Ovary (tissue), 9 donors: ENCODE measurements around the gene SGPL1. TPM values are rescaled to one million over a fixed set of nuclear protein-coding genes. Genes with fewer than 3 reads are reported as not detected.

ENCODE experiments used
- DNase-seq, 5 donors: peaks; one replicate each; pipeline ENCODE4 v3.0.0-alpha.2; 2019 to 2020
- H3K27ac ChIP-seq, 2 donors: fragments of 200-600 bp; one replicate each; pipeline versions ENCODE4 v1.5.1 to v1.8.0; 2019 to 2022
- H3K27me3 ChIP-seq: fragments of 200-600 bp; one replicate; pipeline ENCODE4 v1.8.0; 2022
- H3K36me3 ChIP-seq: fragments of 200-600 bp; sonication (generic); one replicate; pipeline ENCODE4 v1.5.1; 2019
- H3K4me1 ChIP-seq: one replicate; pipeline ENCODE4 v1.8.1; 2013; ENCODE audit warnings: mild to moderate bottlenecking, moderate library complexity; ENCODE audit not compliant: insufficient read depth
- H3K4me3 ChIP-seq: fragments of 200-600 bp; sonication (generic); one replicate; pipeline ENCODE4 v1.5.1; 2017
- H3K9me3 ChIP-seq, 2 donors: fragments of 200-600 bp in 1 of 2; sonication (generic) in 1 of 2; one replicate each; pipeline versions ENCODE4 v1.5.1 to v1.8.1; 2013 to 2019; ENCODE audit warnings: mild to moderate bottlenecking in 1 of 2, moderate library complexity in 1 of 2
- EP300 ChIP-seq: sonication (generic); formaldehyde crosslinking; IDR thresholded peaks from one replicate; pipeline ENCODE4 v1.6.1; 2017; ENCODE audit warnings: antibody characterized with exemption
- POLR2A ChIP-seq: fragments of 450-650 bp; IDR thresholded peaks from one replicate; pipeline ENCODE4 v1.6.1; 2017; ENCODE audit warnings: antibody characterized with exemption, mild to moderate bottlenecking, moderate library complexity
- WGBS, 3 donors: extraction: QIAGEN DNeasy Blood & Tissue Kit in 1 of 3; methylation state at CpG; one replicate each; pipeline versions ENCODE4 v1.1.5 to v1.1.7; 2013 to 2017; 5-methylcytosine and 5-hydroxymethylcytosine counted together
- intact Hi-C, 4 donors: fragments of 100-400 bp; cut with DNase I; formaldehyde crosslinking; loops; one replicate each; pipeline versions ENCODE4 v1.11.0 to v1.15.1; 2022 to 2023
- polyA plus RNA-seq, 2 donors: library from polyadenylated mRNA; stranded (reverse); fragments of 200-250 nt in 1 of 2; fragments of 350-450 nt in 1 of 2; fragmentation: Illumina TruSeq in 1 of 2; extraction: RNeasy Lipid Tissue Mini Kit (QIAGEN cat#74804) in 1 of 2; gene quantifications; one replicate each; pipeline ENCODE4 v1.2.3, GENCODE V29; 2013 to 2014
- total RNA-seq, 7 donors: library from RNA; depleted of rRNA in 2 of 7; stranded (reverse); fragments of >200 nt in 2 of 7; fragmentation: NEBNext Ultra II Directional in 3 of 7; extraction: Animal tissue kit (Norgen Biotek cat#: 25700) in 3 of 7; gene quantifications; one replicate each; pipeline versions ENCODE4 v1.1.0 to v1.2.4, GENCODE V29; 2016 to 2023
- TF ChIP-seq, protein P1 (sequence below), 3 donors: fragments of 450-650 bp in 2 of 3; fragments of 200-600 bp in 1 of 3; IDR thresholded peaks; one replicate each; pipeline versions ENCODE4 v1.5.1 to v1.8.0; 2016 to 2022; ENCODE audit warnings: antibody characterized with exemption in 3 of 3, mild to moderate bottlenecking in 1 of 3
- donor health status: DM: no; HTN: no; CAD: no; lungs with moderate emphysema.
- donor health status: DM: no; HTN: no; CAD: no.
- donor health status: Bipolar disorder and iron deficiency.
- donor health status: DM: yes; HTN: yes; CAD: no.
- donor health status: DM: no; HTN: no; CAD: no.
- donor health status: DM: yes; HTN: yes; CAD: no.

SGPL1 gene
- total and polyA plus RNA-seq, 9 donors, result 8.0 to 52.6 (median 30.8) TPM

- DNase-seq, result no peak
Observed at GRCh38 chr10:70833601-70834000, 17.9 kb downstream of the SGPL1 start.

GRCh38 chr10:70834021-70834420 is 18.3 kb downstream of the SGPL1 start:
- no peaks in the 10 kb centered on the region for H3K36me3 ChIP-seq
- H3K9me3 ChIP-seq, result no peaks in the 10 kb centered on the region
- no peak overlapping the region for H3K27ac ChIP-seq
- H3K4me1 ChIP-seq, result peaks cover 3% of the 10 kb centered on the region
- intact Hi-C loops, result no loop called here
- TF ChIP-seq POLR2A (no peak), EP300 (no peak)
- TF ChIP-seq, protein P1, sequence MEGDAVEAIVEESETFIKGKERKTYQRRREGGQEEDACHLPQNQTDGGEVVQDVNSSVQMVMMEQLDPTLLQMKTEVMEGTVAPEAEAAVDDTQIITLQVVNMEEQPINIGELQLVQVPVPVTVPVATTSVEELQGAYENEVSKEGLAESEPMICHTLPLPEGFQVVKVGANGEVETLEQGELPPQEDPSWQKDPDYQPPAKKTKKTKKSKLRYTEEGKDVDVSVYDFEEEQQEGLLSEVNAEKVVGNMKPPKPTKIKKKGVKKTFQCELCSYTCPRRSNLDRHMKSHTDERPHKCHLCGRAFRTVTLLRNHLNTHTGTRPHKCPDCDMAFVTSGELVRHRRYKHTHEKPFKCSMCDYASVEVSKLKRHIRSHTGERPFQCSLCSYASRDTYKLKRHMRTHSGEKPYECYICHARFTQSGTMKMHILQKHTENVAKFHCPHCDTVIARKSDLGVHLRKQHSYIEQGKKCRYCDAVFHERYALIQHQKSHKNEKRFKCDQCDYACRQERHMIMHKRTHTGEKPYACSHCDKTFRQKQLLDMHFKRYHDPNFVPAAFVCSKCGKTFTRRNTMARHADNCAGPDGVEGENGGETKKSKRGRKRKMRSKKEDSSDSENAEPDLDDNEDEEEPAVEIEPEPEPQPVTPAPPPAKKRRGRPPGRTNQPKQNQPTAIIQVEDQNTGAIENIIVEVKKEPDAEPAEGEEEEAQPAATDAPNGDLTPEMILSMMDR (IDR thresholded peaks at IDR 0.05), result no peak
- 63 to 77% (median 73%) methylated on average over 5 of the region's 5 CpGs for WGBS, 3 donors
- no peak overlapping the region for H3K4me3 ChIP-seq
- H3K27me3 ChIP-seq, result no peaks in the 10 kb centered on the region
- DNase-seq, result no peak

More at GRCh38 chr10:70833601-70834000, 17.9 kb downstream of the SGPL1 start:
- intact Hi-C loops, result no loop called here
- Histone ChIP-seq H3K27ac (no peak overlapping the region), H3K36me3 (no peaks in the 10 kb centered on the region), H3K27me3 (no peaks in the 10 kb centered on the region), H3K9me3 (no peaks in the 10 kb centered on the region), H3K4me3 (no peak overlapping the region), H3K4me1 (peaks cover 3% of the 10 kb centered on the region)
- WGBS, 3 donors, result 58 to 84% (median 63%) methylated on average over 2 of the region's 2 CpGs
- no peak for TF ChIP-seq EP300
- TF ChIP-seq POLR2A, result no peak
- TF ChIP-seq, protein P1 (IDR thresholded peaks at IDR 0.05), result no peak

DNA sequence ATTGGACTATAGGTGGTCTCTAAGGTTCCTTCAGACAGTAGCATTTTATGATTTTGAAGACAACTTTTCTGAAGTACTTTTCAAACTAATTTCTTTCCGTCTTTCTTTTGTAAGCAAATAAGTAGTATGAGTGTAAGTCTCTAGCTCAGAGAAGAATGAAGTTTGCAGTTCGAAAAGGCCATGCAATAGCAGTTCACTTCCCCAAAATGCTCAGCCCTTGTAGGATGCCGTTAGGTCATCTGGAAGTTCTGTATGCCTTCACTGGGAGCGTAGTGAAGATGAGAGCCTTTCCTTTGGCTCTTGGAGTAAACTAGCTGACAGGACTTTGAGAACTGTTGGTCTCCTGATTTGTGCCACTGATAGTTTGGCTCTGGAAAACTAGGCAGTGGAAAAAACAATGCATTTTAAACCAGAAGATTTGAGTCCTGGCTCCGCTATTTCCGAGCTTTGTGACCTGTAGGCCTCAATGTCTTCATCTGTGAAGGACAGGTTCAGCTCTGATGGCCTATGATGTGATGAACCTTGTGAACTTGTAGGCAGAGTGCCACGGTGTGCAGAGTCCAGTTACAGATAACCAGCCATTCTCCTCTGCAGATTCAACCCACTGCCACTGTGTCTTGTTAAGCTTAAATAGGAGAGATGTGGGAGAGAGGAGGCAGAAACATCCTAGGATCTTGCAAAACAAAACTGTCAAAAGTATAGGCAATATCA is 18.8 kb downstream of the SGPL1 start:
- Histone ChIP-seq H3K27me3 (no peaks in the 10 kb centered on the region), H3K36me3 (no peaks in the 10 kb centered on the region), H3K9me3 (no peaks in the 10 kb centered on the region), H3K27ac (no peak overlapping the region), H3K4me1 (peaks cover 3% of the 10 kb centered on the region), H3K4me3 (no peak overlapping the region)
- no peak for TF ChIP-seq POLR2A
- TF ChIP-seq, protein P1 (IDR thresholded peaks at IDR 0.05), result no peak
- no peak for TF ChIP-seq EP300
- 80 to 96% (median 90%) methylated on average over 7 of the region's 7 CpGs for WGBS, 3 donors
- no peak for DNase-seq
- intact Hi-C loops, result no loop called here

DNA sequence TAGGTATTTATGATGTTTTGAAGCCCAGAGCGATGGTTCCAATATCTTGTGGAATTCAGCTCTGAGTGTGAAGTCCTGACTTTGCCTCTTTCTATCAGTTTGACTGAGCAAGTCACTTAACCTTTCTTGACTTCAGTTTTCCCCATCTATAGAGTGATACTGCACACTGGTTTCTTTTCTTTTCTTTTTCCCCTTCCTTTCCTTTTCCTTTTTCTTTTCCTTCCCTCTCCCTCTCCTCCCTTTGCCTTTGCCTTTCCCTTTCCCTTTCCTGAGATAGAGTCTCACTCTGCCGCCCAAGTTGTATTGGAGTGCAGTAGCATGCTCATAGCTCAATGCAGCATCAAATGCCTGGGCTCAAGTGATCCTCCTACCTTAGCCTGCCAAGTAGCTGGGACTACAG is 20.6 kb downstream of the SGPL1 start:
- H3K9me3 ChIP-seq, result no peaks in the 10 kb centered on the region
- H3K27me3 ChIP-seq, result no peaks in the 10 kb centered on the region
- H3K36me3 ChIP-seq, result no peaks in the 10 kb centered on the region
- peaks cover 3% of the 10 kb centered on the region for H3K4me1 ChIP-seq
- DNase-seq, result no peak
- H3K4me3 ChIP-seq, result no peak overlapping the region
- TF ChIP-seq POLR2A (no peak), EP300 (no peak)
- TF ChIP-seq, protein P1 (IDR thresholded peaks at IDR 0.05), result no peak
- intact Hi-C loops, result no loop called here
- 94 to 96% (median 96%) methylated on average over 2 of the region's 2 CpGs for WGBS, 3 donors
- H3K27ac ChIP-seq, result no peak overlapping the region
